Measurements from ENCODE around the gene FBLN2.
A peak's percentile ranks its signal among the peaks of the same experiment; 100 is the strongest.

FBLN2 gene

GRCh38 chr3:13533885-13534301 is 15.0 kb upstream of the FBLN2 start:
- DNase-seq, result no peak

- no peak for DNase-seq
Observed at GRCh38 chr3:13535526-13535875, 13.4 kb upstream of the FBLN2 start.

GRCh38 chr3:13535905-13536304 is 13.0 kb upstream of the FBLN2 start:
- DNase-seq, result no peak

- DNase-seq, result no peak
Observed at GRCh38 chr3:13536432-13536831, 12.5 kb upstream of the FBLN2 start.

- no peak for DNase-seq
Observed at GRCh38 chr3:13536832-13537231, 12.1 kb upstream of the FBLN2 start.

- no peak for DNase-seq
Observed at GRCh38 chr3:13537244-13537908, 11.5 kb upstream of the FBLN2 start.

GRCh38 chr3:13537909-13538296 is 11.0 kb upstream of the FBLN2 start:
- no peak for DNase-seq

GRCh38 chr3:13538520-13539291 is 10.2 kb upstream of the FBLN2 start:
- DNase-seq, result no peak

GRCh38 chr3:13539292-13539638 is 9.7 kb upstream of the FBLN2 start:
- DNase-seq, result no peak

- DNase-seq, result no peak
Observed at GRCh38 chr3:13539671-13540070, 9.3 kb upstream of the FBLN2 start.

GRCh38 chr3:13540297-13540995 is 8.5 kb upstream of the FBLN2 start:
- no peak for DNase-seq

GRCh38 chr3:13541691-13542090 is 7.2 kb upstream of the FBLN2 start:
- no peak for DNase-seq

- DNase-seq, result no peak
Observed at GRCh38 chr3:13542142-13542541, 6.8 kb upstream of the FBLN2 start.

- no peak for DNase-seq
Observed at GRCh38 chr3:13543253-13543652, 5.7 kb upstream of the FBLN2 start.

GRCh38 chr3:13544293-13544831 is 4.6 kb upstream of the FBLN2 start:
- DNase-seq, result peak; percentile 12 to 51

- DNase-seq, result no peak
Observed at GRCh38 chr3:13544951-13545651, 3.8 kb upstream of the FBLN2 start.

GRCh38 chr3:13545952-13546454 is 2.9 kb upstream of the FBLN2 start:
- no peak for DNase-seq

GRCh38 chr3:13546667-13547171 is 2.2 kb upstream of the FBLN2 start:
- no peak for DNase-seq

GRCh38 chr3:13547591-13548371 is 1.1 kb upstream of the FBLN2 start:
- no peak for DNase-seq

GRCh38 chr3:13549623-13550422 is 898 bp downstream of the FBLN2 start:
- peak in 1 of 2 experiments; percentile 8 for DNase-seq

GRCh38 chr3:13550423-13550690 is 1.4 kb downstream of the FBLN2 start:
- no peak for DNase-seq

Measured in stimulated activated CD4-positive, alpha-beta T cell treated with anti-CD3 and anti-CD28 coated beads, Interleukin-4, amount 100 ng/mL, for 4 hours (primary cell).